WTC11 (cell line): ENCODE results near the gene FAM228A.

Experiments used
- CTCF ChIP-seq: fragments of 200-600 bp; IDR thresholded peaks from 2 replicates; pipeline ENCODE4 v1.8.0; 2022; ENCODE audit warnings: antibody characterized with exemption
- E2F5 ChIP-seq: sonication (generic); formaldehyde crosslinking; IDR thresholded peaks from 2 replicates; pipeline ENCODE4 v1.8.1; 2022; ENCODE audit warnings: mild to moderate bottlenecking, moderate library complexity, missing genetic modification reagents
- NFE2L1 ChIP-seq: sonication (generic); formaldehyde crosslinking; IDR thresholded peaks from 2 replicates; pipeline ENCODE4 v1.8.1; 2023; ENCODE audit warnings: missing genetic modification reagents
- ZNF263 ChIP-seq: sonication (generic); formaldehyde crosslinking; IDR thresholded peaks from 2 replicates; pipeline ENCODE4 v1.8.1; 2022; ENCODE audit warnings: low read depth, mild to moderate bottlenecking, moderate library complexity, missing genetic modification reagents
- TF ChIP-seq, protein P1 (sequence below): sonication (generic); formaldehyde crosslinking; IDR thresholded peaks from 2 replicates; pipeline ENCODE4 v1.8.0; 2022; ENCODE audit warnings: mild to moderate bottlenecking, missing genetic modification reagents

GRCh38 chr2:24169023-24169422 lies 5.8 kb upstream of the FAM228A start:
- no peak for TF ChIP-seq NFE2L1
- TF ChIP-seq E2F5 (CRISPR knock-in tag): no peak
- no peak for TF ChIP-seq CTCF
- TF ChIP-seq ZNF263 (CRISPR knock-in tag): no peak
- TF ChIP-seq, protein P1, sequence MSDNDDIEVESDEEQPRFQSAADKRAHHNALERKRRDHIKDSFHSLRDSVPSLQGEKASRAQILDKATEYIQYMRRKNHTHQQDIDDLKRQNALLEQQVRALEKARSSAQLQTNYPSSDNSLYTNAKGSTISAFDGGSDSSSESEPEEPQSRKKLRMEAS: no peak
